B cell (primary cell): Measurements from ENCODE around the gene PLTP. TPM values are rescaled to one million over a fixed set of nuclear protein-coding genes. Genes with fewer than 3 reads are reported as not detected.

Source experiments
- ATAC-seq: fragments of 200-7000 bp; cut with Tn5 transposase; one replicate; pipeline ENCODE4 v1.10.0; 2021; ENCODE audit warnings: low read depth, mild to moderate bottlenecking, moderate number of reproducible peaks, moderate library complexity
- CTCF ChIA-PET: fragments of 350-600 bp; sonication (Branson Sonifier 250); formaldehyde crosslinking; loops from one replicate; lab custom pipeline; 2021; ENCODE audit warnings: antibody characterized with exemption, inconsistent platforms; lab: Charles Lee
- POLR2A ChIA-PET: fragments of 350-600 bp; sonication (Branson Sonifier 250); formaldehyde crosslinking; loops from one replicate; lab custom pipeline; 2021; ENCODE audit warnings: antibody characterized with exemption; lab: Charles Lee
- DNase-seq: peaks from one replicate; pipeline ENCODE4 v3.0.0; 2013
- H2AFZ ChIP-seq: 2 replicates; pipeline ENCODE4 v1.6.1; 2012; ENCODE audit warnings: mild to moderate bottlenecking, low read depth, low read length; ENCODE audit not compliant: insufficient read depth, poor library complexity, severe bottlenecking
- H3K27ac ChIP-seq, 2 donors: 1 replicate in 1 of 2; 2 replicates in 1 of 2; pipeline ENCODE4 v1.5.1; 2012 to 2013; ENCODE audit warnings: low read length in 2 of 2, mild to moderate bottlenecking in 2 of 2, moderate library complexity in 1 of 2
- H3K27me3 ChIP-seq, 4 experiments: fragments of 200-600 bp in 1 of 4; sonication (generic) in 1 of 4; replicated peaks in 1 of 4; 1 replicate in 2 of 4; 2 replicates in 2 of 4; pipeline versions ENCODE4 v1.6.1 to v1.7.0; 2013 to 2016; ENCODE audit warnings: low read length in 3 of 4, mild to moderate bottlenecking in 2 of 4, mixed read lengths in 1 of 4, moderate library complexity in 1 of 4; ENCODE audit not compliant: insufficient read depth in 4 of 4, control insufficient read depth in 3 of 4; ENCODE audit errors: control extremely low read depth in 1 of 4
- H3K36me3 ChIP-seq, 2 experiments: replicated peaks in 1 of 2; 1 replicate in 1 of 2; 2 replicates in 1 of 2; pipeline versions ENCODE4 v1.6.1 to v1.7.1; 2013; ENCODE audit warnings: low read length in 1 of 2; ENCODE audit not compliant: insufficient read depth in 2 of 2, control insufficient read depth in 1 of 2; ENCODE audit errors: control extremely low read depth in 1 of 2, extremely low read depth in 1 of 2
- H3K4me1 ChIP-seq, 2 donors: fragments of 200-600 bp in 1 of 2; sonication (generic) in 1 of 2; 1 replicate in 1 of 2; 2 replicates in 1 of 2; pipeline versions ENCODE4 v1.5.1 to v1.6.1; 2013 to 2017; ENCODE audit warnings: low read length in 2 of 2; ENCODE audit not compliant: control insufficient read depth in 2 of 2, insufficient read depth in 2 of 2
- H3K4me2 ChIP-seq: replicated peaks from 2 replicates; pipeline ENCODE3; 2012; ENCODE audit warnings: mild to moderate bottlenecking, low read depth, low read length; ENCODE audit not compliant: poor library complexity, severe bottlenecking
- H3K4me3 ChIP-seq, 5 experiments: fragments of 200-600 bp in 1 of 5; sonication (generic) in 1 of 5; 1 replicate in 3 of 5; 2 replicates in 2 of 5; pipeline versions ENCODE4 v1.5.1 to v1.7.0; 2011 to 2016; ENCODE audit warnings: low read length in 4 of 5, mild to moderate bottlenecking in 4 of 5, low read depth in 2 of 5, control low read depth in 1 of 5, moderate library complexity in 1 of 5; ENCODE audit not compliant: insufficient read depth in 1 of 5; ENCODE audit errors: control extremely low read depth in 1 of 5, extremely low read depth in 1 of 5
- H3K79me2 ChIP-seq: fragments of 200-600 bp; sonication (generic); one replicate; pipeline ENCODE4 v1.6.0; 2016; ENCODE audit warnings: low read length; ENCODE audit not compliant: control insufficient read depth, insufficient read depth
- H3K9ac ChIP-seq: fragments of 200-600 bp; sonication (generic); 2 replicates; pipeline ENCODE4 v1.6.1; 2017; ENCODE audit warnings: mild to moderate bottlenecking, low read length, moderate library complexity
- H3K9me3 ChIP-seq, 3 donors: one replicate each; pipeline versions ENCODE4 v1.6.1 to v1.7.1; 2013; ENCODE audit warnings: low read length in 2 of 3; ENCODE audit not compliant: control insufficient read depth in 2 of 3, insufficient read depth in 1 of 3; ENCODE audit errors: control extremely low read depth in 1 of 3
- H4K20me1 ChIP-seq: 2 replicates; pipeline ENCODE4 v1.6.0; 2012; ENCODE audit warnings: mild to moderate bottlenecking, low read length; ENCODE audit not compliant: insufficient read depth, control insufficient read depth, poor library complexity, severe bottlenecking
- H3K27ac Mint-ChIP-seq: one replicate; pipeline ENCODE4 v1.8.0; 2021; ENCODE audit warnings: mixed read lengths
- H3K27me3 Mint-ChIP-seq: one replicate; pipeline ENCODE4 v1.8.0; 2021; ENCODE audit warnings: mixed read lengths
- H3K4me1 Mint-ChIP-seq: one replicate; pipeline ENCODE4 v1.8.0; 2021; ENCODE audit warnings: mixed read lengths
- H3K4me3 Mint-ChIP-seq: one replicate; pipeline ENCODE4 v1.8.0; 2021; ENCODE audit warnings: mixed read lengths
- H3K9me3 Mint-ChIP-seq: one replicate; pipeline ENCODE4 v1.8.0; 2022; ENCODE audit warnings: mixed read lengths; ENCODE audit not compliant: insufficient read depth
- EZH2 ChIP-seq: IDR thresholded peaks from 2 replicates; pipeline ENCODE4 v1.6.1; 2012; ENCODE audit warnings: borderline replicate concordance, low read depth, mild to moderate bottlenecking, moderate library complexity, low read length; ENCODE audit not compliant: insufficient read depth, poor library complexity, severe bottlenecking
- WGBS: methylation state at CpG from one replicate; pipeline ENCODE4 v1.1.5; 2013; ENCODE audit warnings: missing lambda C conversion rate; ENCODE audit not compliant: insufficient coverage; 5-methylcytosine and 5-hydroxymethylcytosine counted together
- intact Hi-C: fragments of 100-400 bp; cut with micrococcal nuclease; formaldehyde crosslinking; loops from one replicate; pipeline ENCODE4 v1.10.0; 2022
- polyA plus RNA-seq: library from polyadenylated mRNA; depleted of rRNA; stranded (reverse); fragments of >200 nt; gene quantifications from 2 replicates; pipeline ENCODE4 v1.2.3, GENCODE V29; 2012
- total RNA-seq, 2 donors: library from RNA; stranded (reverse); fragments of 120-200 nt in 1 of 2; gene quantifications; 1 replicate in 1 of 2; 2 replicates in 1 of 2; pipeline versions ENCODE4 v1.2.3 to v1.2.4, GENCODE V29; 2013 to 2022
- TF ChIP-seq, protein P1 (sequence below): fragments of 200-600 bp; IDR thresholded peaks from one replicate; pipeline ENCODE4 v1.8.0; 2022; ENCODE audit warnings: antibody characterized with exemption, mild to moderate bottlenecking

Gene PLTP
- total and polyA plus RNA-seq, 2 donors (not counting 1 experiment from before 2014, with no cell fraction given): 1.4 to 4.0 TPM

DNA sequence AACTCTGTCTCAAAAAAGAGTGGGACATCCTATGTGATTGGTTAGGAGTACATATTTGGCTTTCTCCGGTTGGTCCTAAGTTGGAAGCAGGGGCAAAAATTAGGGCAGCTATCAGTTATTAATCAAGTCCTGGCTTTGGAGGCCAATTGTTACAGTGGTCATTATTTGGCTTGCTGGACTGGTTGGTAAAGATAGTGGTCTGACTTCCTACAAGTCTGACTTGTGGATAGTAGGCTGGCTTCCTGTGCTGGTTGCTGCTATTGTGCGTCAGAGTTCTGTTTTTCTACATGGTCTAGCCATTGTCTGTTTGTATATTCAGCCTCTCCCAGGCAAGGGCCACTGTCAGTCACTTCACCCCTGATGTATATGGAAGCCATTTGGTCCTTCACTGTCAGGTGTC, 61.7 kb downstream of the PLTP start:
- intact Hi-C loops: no loop called here
- Histone ChIP-seq H3K36me3 (peaks cover 6 to 65% of the 10 kb centered on the region in 2 experiments), H3K4me3 (no peak overlapping the region), H3K9me3 (no peaks in the 10 kb centered on the region), H3K4me1 (peaks cover 0 to 6% of the 10 kb centered on the region in 2 donors), H3K27me3 (no peaks in the 10 kb centered on the region), H3K4me2 (no peak overlapping the region), H3K27ac (no peak overlapping the region), H3K9ac (no peak overlapping the region), H2AFZ (no peak overlapping the region), H3K79me2 (peaks cover 34% of the 10 kb centered on the region), H4K20me1 (no peaks in the 10 kb centered on the region)
- Mint-ChIP-seq H3K27ac (no peak overlapping the region), H3K27me3 (no peaks in the 10 kb centered on the region), H3K4me1 (peaks cover 7% of the 10 kb centered on the region), H3K4me3 (no peak overlapping the region), H3K9me3 (no peaks in the 10 kb centered on the region)
- TF ChIP-seq, protein P1, sequence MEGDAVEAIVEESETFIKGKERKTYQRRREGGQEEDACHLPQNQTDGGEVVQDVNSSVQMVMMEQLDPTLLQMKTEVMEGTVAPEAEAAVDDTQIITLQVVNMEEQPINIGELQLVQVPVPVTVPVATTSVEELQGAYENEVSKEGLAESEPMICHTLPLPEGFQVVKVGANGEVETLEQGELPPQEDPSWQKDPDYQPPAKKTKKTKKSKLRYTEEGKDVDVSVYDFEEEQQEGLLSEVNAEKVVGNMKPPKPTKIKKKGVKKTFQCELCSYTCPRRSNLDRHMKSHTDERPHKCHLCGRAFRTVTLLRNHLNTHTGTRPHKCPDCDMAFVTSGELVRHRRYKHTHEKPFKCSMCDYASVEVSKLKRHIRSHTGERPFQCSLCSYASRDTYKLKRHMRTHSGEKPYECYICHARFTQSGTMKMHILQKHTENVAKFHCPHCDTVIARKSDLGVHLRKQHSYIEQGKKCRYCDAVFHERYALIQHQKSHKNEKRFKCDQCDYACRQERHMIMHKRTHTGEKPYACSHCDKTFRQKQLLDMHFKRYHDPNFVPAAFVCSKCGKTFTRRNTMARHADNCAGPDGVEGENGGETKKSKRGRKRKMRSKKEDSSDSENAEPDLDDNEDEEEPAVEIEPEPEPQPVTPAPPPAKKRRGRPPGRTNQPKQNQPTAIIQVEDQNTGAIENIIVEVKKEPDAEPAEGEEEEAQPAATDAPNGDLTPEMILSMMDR: no peak
- no peak for TF ChIP-seq EZH2
- DNase-seq (no peak), ATAC-seq (no peak)
- 100% methylated on average over 2 of the region's 2 CpGs for WGBS
- ChIA-PET POLR2A (no interaction called here), CTCF (interaction anchor here (1.7 kb wide), 1 partner anchor 8 kb away, joined by 4 read pairs; no protein-coding TSS in a partner anchor)

DNA sequence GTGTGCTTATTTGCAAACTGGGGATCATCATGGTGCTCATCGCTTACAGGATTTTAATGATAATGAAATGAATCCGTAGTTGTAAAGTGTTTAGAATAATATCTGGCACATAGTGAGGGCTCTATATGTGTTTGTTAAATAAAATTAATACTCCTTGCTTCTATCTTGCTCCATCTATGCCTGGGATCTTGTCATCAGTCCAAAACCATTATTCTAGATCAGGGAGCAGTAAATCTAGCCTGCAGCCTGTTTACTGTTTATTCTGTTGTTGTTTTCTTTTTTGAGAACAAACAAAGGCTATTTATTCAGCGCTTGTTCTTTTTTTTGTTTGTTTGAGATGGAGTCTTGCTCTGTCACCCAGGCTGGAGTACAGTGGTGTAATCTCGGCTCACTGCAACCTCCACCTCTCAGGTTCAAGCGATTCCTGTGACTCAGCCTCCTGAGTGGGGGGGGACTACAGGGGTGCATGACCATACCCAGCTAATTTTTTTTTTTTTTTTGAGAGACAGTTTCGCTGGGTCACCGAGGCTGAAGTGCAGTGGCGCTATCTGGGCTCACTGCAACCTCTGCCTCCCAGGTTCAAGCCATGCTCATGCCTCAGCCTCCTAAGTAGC, 62.9 kb downstream of the PLTP start:
- DNase-seq: no peak
- ChIA-PET CTCF (interaction anchor here (0.7 kb wide), 1 partner anchor 27 kb away, joined by 3 read pairs; no protein-coding TSS in a partner anchor), POLR2A (no interaction called here)
- TF ChIP-seq, protein P1: no peak
- TF ChIP-seq EZH2: no peak
- Histone ChIP-seq H3K36me3 (peaks cover 9 to 64% of the 10 kb centered on the region in 2 experiments), H3K27ac (no peak overlapping the region), H3K4me1 (no peaks in the 10 kb centered on the region), H3K79me2 (peaks cover 23% of the 10 kb centered on the region), H3K4me2 (no peak overlapping the region), H4K20me1 (no peaks in the 10 kb centered on the region), H3K27me3 (no peaks in the 10 kb centered on the region), H3K4me3 (no peak overlapping the region), H2AFZ (no peak overlapping the region), H3K9me3 (no peaks in the 10 kb centered on the region), H3K9ac (no peak overlapping the region)
- no peaks in the 10 kb centered on the region for H3K9me3 Mint-ChIP-seq
- H3K27ac Mint-ChIP-seq: no peak overlapping the region
- H3K4me3 Mint-ChIP-seq: no peak overlapping the region
- no peaks in the 10 kb centered on the region for H3K27me3 Mint-ChIP-seq
- intact Hi-C loops: no loop called here
- no peaks in the 10 kb centered on the region for H3K4me1 Mint-ChIP-seq
- ATAC-seq: no peak
- 100% methylated on average over 2 of the region's 8 CpGs for WGBS
